Karpas-422 (cell line): Measurements from ENCODE around the gene PCNX3. TPM values are rescaled to one million over a fixed set of nuclear protein-coding genes. Genes with fewer than 3 reads are reported as not detected.
"Not testable (repeated sequence)": the region's sequence is repeated elsewhere in the genome, so short reads cannot be mapped to it uniquely, and the experiment has no call there.

ENCODE experiments used
- DNase-seq: peaks from one replicate; pipeline ENCODE4 v3.0.0-alpha.2; 2015
- H2AFZ ChIP-seq: fragments of 200-600 bp; sonication (generic); 2 replicates; pipeline ENCODE4 v1.6.1; 2014; ENCODE audit warnings: antibody characterized with exemption, low read length, mixed read lengths
- H3K27ac ChIP-seq: fragments of 200-600 bp; sonication (generic); 2 replicates; pipeline ENCODE4 v1.5.1; 2014; ENCODE audit warnings: mild to moderate bottlenecking, low read length, moderate library complexity
- H3K27me3 ChIP-seq: fragments of 200-600 bp; sonication (generic); 2 replicates; pipeline ENCODE4 v1.6.1; 2014; ENCODE audit warnings: low read length, mixed read lengths
- H3K36me3 ChIP-seq: fragments of 200-600 bp; sonication (generic); 2 replicates; pipeline ENCODE4 v1.6.1; 2014; ENCODE audit warnings: low read length, mixed read lengths; ENCODE audit not compliant: insufficient read depth
- H3K4me1 ChIP-seq: fragments of 200-600 bp; sonication (generic); 2 replicates; pipeline ENCODE4 v1.6.1; 2014; ENCODE audit warnings: mild to moderate bottlenecking, low read length, mixed read lengths
- H3K4me2 ChIP-seq: fragments of 200-600 bp; sonication (generic); 2 replicates; pipeline ENCODE4 v1.6.1; 2014; ENCODE audit warnings: low read length, low read depth, mild to moderate bottlenecking; ENCODE audit not compliant: poor library complexity, severe bottlenecking
- H3K4me3 ChIP-seq: fragments of 200-600 bp; sonication (generic); 2 replicates; pipeline ENCODE4 v1.5.1; 2014; ENCODE audit warnings: mild to moderate bottlenecking, antibody characterized with exemption, low read length, mixed read lengths
- H3K79me2 ChIP-seq: fragments of 200-600 bp; sonication (generic); 2 replicates; pipeline ENCODE4 v1.6.1; 2014; ENCODE audit warnings: mild to moderate bottlenecking, low read length, mixed read lengths
- H3K9ac ChIP-seq: fragments of 200-600 bp; sonication (generic); 2 replicates; pipeline ENCODE4 v1.6.0; 2014; ENCODE audit warnings: low read length
- H3K9me2 ChIP-seq: fragments of 200-600 bp; sonication (generic), shearing (Covaris generic); replicated peaks from 2 replicates; pipeline ENCODE4 v1.6.0; 2014; ENCODE audit warnings: mild to moderate bottlenecking, low read length, moderate library complexity; ENCODE audit not compliant: insufficient read depth
- H3K9me3 ChIP-seq: fragments of 300-700, 200-600 bp; sonication (generic); 2 replicates; pipeline ENCODE4 v1.6.1; 2014; ENCODE audit warnings: low read length, mixed read lengths
- H4K20me1 ChIP-seq: fragments of 200-600 bp; sonication (generic); 2 replicates; pipeline ENCODE4 v1.6.1; 2014; ENCODE audit warnings: mild to moderate bottlenecking, antibody characterized with exemption, low read length, low read depth; ENCODE audit not compliant: insufficient read depth
- small RNA-seq: library from RNA; depleted of rRNA; stranded (forward); fragments of <200 nt; gene quantifications from one replicate; pipeline ENCODE3, GENCODE V24; 2014
- total RNA-seq: library from RNA; depleted of rRNA; stranded (reverse); fragments of >200 nt; shearing (Covaris generic); gene quantifications from 2 replicates; pipeline ENCODE4 v1.2.3, GENCODE V29; 2014; ENCODE audit warnings: low replicate concordance; rRNA removed

The PCNX3 gene
- total RNA-seq, 1 experiment from 2014 or later = 20.4 TPM

- Histone ChIP-seq H3K36me3 (no peaks in the 10 kb centered on the region), H3K4me2 (no peak overlapping the region), H3K4me3 (no peak overlapping the region), H3K9me2 (no peaks in the 10 kb centered on the region), H3K27me3 (no peaks in the 10 kb centered on the region), H2AFZ (no peak overlapping the region), H3K9ac (no peak overlapping the region), H4K20me1 (no peaks in the 10 kb centered on the region), H3K27ac (no peak overlapping the region), H3K9me3 (no peaks in the 10 kb centered on the region), H3K79me2 (no peaks in the 10 kb centered on the region), H3K4me1 (no peaks in the 10 kb centered on the region)
- DNase-seq = no peak
These were observed 57.4 kb downstream of the PCNX3 start for GRCh38 chr11:65672982-65673381.

DNA sequence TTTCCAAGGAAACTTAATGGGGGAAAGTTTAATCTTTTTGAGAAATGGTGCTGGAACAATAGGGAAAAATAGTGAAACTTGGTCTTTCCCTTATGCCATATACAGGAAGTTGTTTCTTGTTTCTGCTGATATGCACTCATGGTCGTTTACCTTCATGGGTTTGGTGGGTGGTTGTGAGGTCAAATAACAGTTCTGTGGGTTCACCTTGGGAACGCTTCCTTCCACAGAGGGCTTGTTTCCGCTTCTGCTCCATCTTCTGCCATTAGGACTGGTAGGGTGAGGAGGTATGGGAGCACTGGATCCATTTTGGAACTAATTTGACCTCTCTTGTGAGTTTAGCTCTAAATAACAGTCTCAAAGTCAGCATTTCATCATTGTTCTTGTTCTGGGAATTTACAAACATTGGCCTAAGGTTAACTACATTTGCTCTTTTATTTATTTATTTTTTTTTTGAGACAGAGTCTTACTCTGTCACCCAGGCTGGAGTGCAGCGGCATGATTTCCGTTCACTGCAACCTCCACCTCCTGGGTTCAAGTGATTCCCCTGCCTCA, 64.7 kb downstream of the PCNX3 start:
- Histone ChIP-seq H3K9me2 (no peaks in the 10 kb centered on the region), H3K36me3 (no peaks in the 10 kb centered on the region), H3K4me3 (no peak overlapping the region), H2AFZ (no peak overlapping the region), H3K4me1 (no peaks in the 10 kb centered on the region), H3K27ac (no peak overlapping the region), H3K9me3 (no peaks in the 10 kb centered on the region), H3K4me2 (no peak overlapping the region), H3K27me3 (no peaks in the 10 kb centered on the region), H4K20me1 (no peaks in the 10 kb centered on the region), H3K9ac (no peak overlapping the region), H3K79me2 (no peaks in the 10 kb centered on the region)
- DNase-seq = no peak

- H3K79me2 ChIP-seq, H3K4me2 ChIP-seq, H3K27me3 ChIP-seq, H3K9ac ChIP-seq, DNase-seq, H2AFZ ChIP-seq, H3K9me3 ChIP-seq, H3K36me3 ChIP-seq, H3K4me1 ChIP-seq, H4K20me1 ChIP-seq, H3K4me3 ChIP-seq, H3K9me2 ChIP-seq, H3K27ac ChIP-seq: not testable (repeated sequence)
These were observed 67.9 kb downstream of the PCNX3 start for GRCh38 chr11:65683480-65683879.

GRCh38 chr11:65685981-65686380, 70.4 kb downstream of the PCNX3 start:
- H3K9me2 ChIP-seq = no peaks in the 10 kb centered on the region
- H3K27ac ChIP-seq = no peak overlapping the region
- no peaks in the 10 kb centered on the region for H3K9me3 ChIP-seq

More at GRCh38 chr11:65685981-65686380, 70.4 kb downstream of the PCNX3 start:
- Histone ChIP-seq H4K20me1 (no peaks in the 10 kb centered on the region), H3K9ac (no peak overlapping the region), H3K27me3 (no peaks in the 10 kb centered on the region), H3K79me2 (no peaks in the 10 kb centered on the region), H3K4me3 (no peak overlapping the region), H2AFZ (no peak overlapping the region), H3K36me3 (no peaks in the 10 kb centered on the region), H3K4me1 (no peaks in the 10 kb centered on the region), H3K4me2 (no peak overlapping the region)
- DNase-seq = no peak

Small RNA genes lying within 50 kb of the gene (small RNA-seq; reads per million reads assigned to genes)
- gene MIR4489 = not detected
- not detected for gene MIR4690

Other genes starting within 250 kb of the PCNX3 start
- 6.7 and 9.7 TPM in 2 replicates for gene SLC25A45, start 233.1 kb upstream of the PCNX3 start, total RNA-seq
- 48.5 and 102 TPM in 2 replicates for gene FRMD8, start 229.1 kb upstream of the PCNX3 start, total RNA-seq
- 36.5 and 74.7 TPM in 2 replicates for gene NEAT1, start 193.0 kb upstream of the PCNX3 start, total RNA-seq
- gene MALAT1, start 116.7 kb upstream of the PCNX3 start, total RNA-seq = 3,783 and 4,167 TPM in 2 replicates
- 39.1 and 79.0 TPM in 2 replicates for gene SCYL1, start 90.7 kb upstream of the PCNX3 start, total RNA-seq
- 1.3 and 6.8 TPM in 2 replicates for gene LTBP3, start 57.4 kb upstream of the PCNX3 start, total RNA-seq
- 31.7 and 49.4 TPM in 2 replicates for gene ZNRD2, start 45.3 kb upstream of the PCNX3 start, total RNA-seq
- gene FAM89B, start 43.2 kb upstream of the PCNX3 start, total RNA-seq = 14.2 and 21.9 TPM in 2 replicates
- gene EHBP1L1, start 39.7 kb upstream of the PCNX3 start, total RNA-seq = 19.9 and 75.1 TPM in 2 replicates
- 0.25 and 0.48 TPM in 2 replicates for gene KCNK7, start 20.0 kb upstream of the PCNX3 start, total RNA-seq
- gene MAP3K11, start 1.6 kb upstream of the PCNX3 start, total RNA-seq = 11.8 and 28.0 TPM in 2 replicates
- gene SIPA1, start 22.3 kb downstream of the PCNX3 start, total RNA-seq = 74.6 and 123 TPM in 2 replicates
- gene RELA, start 47.1 kb downstream of the PCNX3 start, total RNA-seq = 42.6 and 44.0 TPM in 2 replicates
- 17.8 and 23.9 TPM in 2 replicates for gene KAT5, start 96.5 kb downstream of the PCNX3 start, total RNA-seq
- gene RNASEH2C, start 105.0 kb downstream of the PCNX3 start, total RNA-seq = 70.7 and 133 TPM in 2 replicates
- gene AP5B1, start 165.2 kb downstream of the PCNX3 start, total RNA-seq = 11.1 and 19.8 TPM in 2 replicates
- gene OVOL1, start 171.3 kb downstream of the PCNX3 start, total RNA-seq = not detected in 2 replicates
- gene SNX32, start 218.2 kb downstream of the PCNX3 start, total RNA-seq = not detected in 2 replicates
- gene CFL1, start 242.4 kb downstream of the PCNX3 start, total RNA-seq = 514 and 827 TPM in 2 replicates
- 41.3 and 89.0 TPM in 2 replicates for gene MUS81, start 244.7 kb downstream of the PCNX3 start, total RNA-seq